OCI-LY1 (cell line): ENCODE results near the gene BHMT.

Experiments
- CTCF ChIP-seq: fragments of 200-600 bp; sonication (generic), shearing (Covaris generic); IDR thresholded peaks from 2 replicates; pipeline ENCODE4 v1.5.1; 2017; ENCODE audit warnings: mild to moderate bottlenecking, antibody characterized with exemption, low read length, moderate library complexity, mixed read lengths
- EZH2 ChIP-seq: fragments of 200-600 bp; sonication (generic), shearing (Covaris generic); IDR thresholded peaks from 2 replicates; pipeline ENCODE4 v1.8.0; 2017; ENCODE audit warnings: borderline replicate concordance, mixed run types, mild to moderate bottlenecking, antibody characterized with exemption, low read length, moderate library complexity, mixed read lengths

GRCh38 chr5:79172269-79172668 is 60.7 kb downstream of the BHMT start:
- TF ChIP-seq CTCF (no peak), EZH2 (no peak)
